Ectodermal cell (in vitro differentiated cells): ENCODE measurements around the gene SESTD1.

Experiments
- H3K27ac ChIP-seq: 2 replicates; pipeline ENCODE4 v1.7.0; 2013; ENCODE audit warnings: mild to moderate bottlenecking, low read depth, low read length; ENCODE audit not compliant: insufficient read depth, poor library complexity, severe bottlenecking
- H3K27me3 ChIP-seq: 2 replicates; pipeline ENCODE4 v1.7.0; 2013; ENCODE audit warnings: mild to moderate bottlenecking, low read length; ENCODE audit not compliant: insufficient read depth, control insufficient read depth, poor library complexity, severe bottlenecking
- H3K36me3 ChIP-seq: one replicate; pipeline ENCODE4 v1.7.0; 2013; ENCODE audit warnings: low read length; ENCODE audit not compliant: control insufficient read depth, insufficient read depth
- H3K4me1 ChIP-seq: one replicate; pipeline ENCODE4 v1.7.0; 2013; ENCODE audit warnings: low read length; ENCODE audit not compliant: control insufficient read depth, insufficient read depth
- H3K4me3 ChIP-seq: 2 replicates; pipeline ENCODE4 v1.7.0; 2013; ENCODE audit warnings: low read depth, low read length, control low read depth; ENCODE audit not compliant: insufficient read depth
- H3K9me3 ChIP-seq: 2 replicates; pipeline ENCODE4 v1.7.0; 2013; ENCODE audit warnings: mild to moderate bottlenecking, low read length, moderate library complexity; ENCODE audit not compliant: control insufficient read depth
- WGBS, 2 experiments: methylation state at CpG; one replicate each; pipeline ENCODE4 v1.1.7; 2013; ENCODE audit warnings: missing lambda C conversion rate in 2 of 2; 5-methylcytosine and 5-hydroxymethylcytosine counted together

The SESTD1 gene

DNA sequence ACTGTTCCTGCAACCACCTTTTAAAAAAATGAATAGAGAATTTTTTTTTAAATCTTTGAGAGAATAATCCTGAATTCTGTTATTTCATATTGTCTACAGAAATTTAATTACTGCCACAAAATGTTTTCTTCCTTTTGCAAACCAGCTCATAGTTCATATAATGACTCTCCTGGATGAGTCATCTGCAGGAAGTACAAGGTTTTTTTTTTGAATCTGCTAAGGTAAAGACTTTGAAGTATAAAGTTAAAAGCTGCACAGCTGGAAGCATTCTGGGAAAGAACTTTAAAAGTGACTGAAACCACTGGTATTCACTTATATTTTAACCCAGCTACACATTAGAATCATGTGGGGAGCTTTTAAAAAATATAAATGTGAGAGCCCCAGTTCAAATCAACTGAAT, 25.4 kb downstream of the SESTD1 start:
- Histone ChIP-seq H3K9me3 (no peaks in the 10 kb centered on the region), H3K36me3 (no peaks in the 10 kb centered on the region), H3K27me3 (no peaks in the 10 kb centered on the region), H3K4me3 (no peak overlapping the region), H3K27ac (no peak overlapping the region), H3K4me1 (no peaks in the 10 kb centered on the region)

DNA sequence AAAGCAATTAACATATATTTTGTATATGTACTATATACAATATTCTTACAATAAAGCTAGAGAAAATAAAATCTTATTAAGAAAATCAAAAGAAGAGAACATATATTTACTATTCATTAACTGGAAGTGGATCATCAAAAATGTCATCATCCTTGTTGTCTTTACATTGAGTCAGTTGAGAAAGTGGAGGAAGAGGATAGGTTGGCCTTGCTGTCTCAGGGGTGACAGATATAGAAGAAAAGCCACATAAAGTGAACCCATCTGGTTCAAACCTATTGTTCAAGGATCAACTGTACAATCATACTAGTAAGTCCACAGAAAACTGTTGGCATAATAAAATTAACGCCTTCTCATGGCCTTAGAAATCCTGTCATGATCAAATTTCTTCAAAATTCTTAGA, 26.6 kb downstream of the SESTD1 start:
- no peaks in the 10 kb centered on the region for H3K4me1 ChIP-seq
- H3K27me3 ChIP-seq, result no peaks in the 10 kb centered on the region
- no peak overlapping the region for H3K27ac ChIP-seq
- H3K36me3 ChIP-seq, result no peaks in the 10 kb centered on the region
- no peaks in the 10 kb centered on the region for H3K9me3 ChIP-seq
- H3K4me3 ChIP-seq, result no peak overlapping the region
- WGBS, 2 experiments, result 100% methylated on average over 1 of the region's 1 CpG

DNA sequence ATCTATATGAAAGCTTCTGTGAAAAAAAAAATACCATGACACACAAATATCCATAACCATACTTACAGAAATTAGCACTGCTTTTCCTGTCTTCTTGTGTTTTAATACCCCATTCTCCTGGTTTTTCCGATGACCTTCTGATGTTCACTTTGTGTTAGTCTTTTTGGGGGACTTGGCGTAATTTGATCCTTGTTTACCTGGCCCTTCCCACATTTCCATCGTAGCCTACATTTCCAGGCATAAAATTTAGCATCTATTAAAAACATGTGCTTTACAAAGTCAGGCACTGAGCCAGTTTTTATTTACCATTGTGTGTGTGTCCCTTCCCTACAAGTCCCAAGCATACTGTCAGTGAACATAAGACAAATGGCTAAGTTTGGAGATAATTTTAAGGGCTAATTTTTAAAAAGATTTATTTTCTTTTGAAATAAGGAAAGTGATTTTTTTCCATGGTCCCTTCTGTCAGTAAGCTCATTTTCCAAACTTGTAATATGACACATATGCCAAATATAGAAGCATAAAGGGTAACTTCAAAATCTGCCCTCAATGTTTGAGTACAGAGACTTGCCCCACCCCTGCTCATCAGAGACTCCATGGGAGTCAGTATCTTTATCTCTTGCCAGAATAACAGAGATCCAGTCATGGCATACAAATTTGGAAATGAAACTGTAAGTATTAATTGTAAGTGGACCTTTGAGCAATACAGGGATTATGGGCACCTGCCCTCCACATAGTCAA, 27.3 kb downstream of the SESTD1 start:
- 82 to 88% methylated on average over 3 of the region's 3 CpGs for WGBS, 2 experiments
- Histone ChIP-seq H3K36me3 (no peaks in the 10 kb centered on the region), H3K9me3 (no peaks in the 10 kb centered on the region), H3K27ac (no peak overlapping the region), H3K4me3 (no peak overlapping the region), H3K4me1 (no peaks in the 10 kb centered on the region), H3K27me3 (no peaks in the 10 kb centered on the region)

DNA sequence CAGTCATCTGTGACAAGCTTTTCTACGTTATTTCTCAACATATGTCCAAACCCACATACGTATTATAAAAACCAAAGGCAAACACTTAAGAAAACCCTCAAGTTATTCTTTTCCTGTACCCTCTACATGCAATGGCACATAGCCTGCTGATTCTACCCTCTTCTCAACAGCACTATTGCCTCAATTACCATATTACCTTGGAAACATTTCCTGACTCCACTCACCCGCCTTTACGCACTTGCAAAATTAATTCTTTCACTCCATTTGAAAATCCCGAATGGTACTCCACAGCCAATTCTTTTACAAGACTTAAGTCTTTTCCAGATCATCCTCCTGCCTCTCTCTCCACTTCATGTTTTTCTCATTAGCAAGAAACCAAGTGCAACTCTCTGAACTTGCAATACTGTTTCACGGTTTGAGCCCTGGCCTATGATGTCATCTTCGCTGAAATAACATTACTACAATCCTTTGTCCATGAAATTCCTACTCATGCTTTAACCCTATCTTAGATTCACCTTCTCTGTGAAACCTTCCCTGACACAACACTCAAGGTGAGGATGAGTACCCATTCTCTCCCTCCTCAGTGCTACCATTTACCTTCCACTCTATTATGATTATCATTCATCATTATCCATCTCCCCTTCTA, 29.0 kb downstream of the SESTD1 start:
- WGBS, 2 experiments, result 90 to 93% methylated on average over 7 of the region's 7 CpGs
- Histone ChIP-seq H3K4me3 (no peak overlapping the region), H3K4me1 (no peaks in the 10 kb centered on the region), H3K27ac (no peak overlapping the region), H3K9me3 (no peaks in the 10 kb centered on the region), H3K27me3 (no peaks in the 10 kb centered on the region), H3K36me3 (no peaks in the 10 kb centered on the region)

DNA sequence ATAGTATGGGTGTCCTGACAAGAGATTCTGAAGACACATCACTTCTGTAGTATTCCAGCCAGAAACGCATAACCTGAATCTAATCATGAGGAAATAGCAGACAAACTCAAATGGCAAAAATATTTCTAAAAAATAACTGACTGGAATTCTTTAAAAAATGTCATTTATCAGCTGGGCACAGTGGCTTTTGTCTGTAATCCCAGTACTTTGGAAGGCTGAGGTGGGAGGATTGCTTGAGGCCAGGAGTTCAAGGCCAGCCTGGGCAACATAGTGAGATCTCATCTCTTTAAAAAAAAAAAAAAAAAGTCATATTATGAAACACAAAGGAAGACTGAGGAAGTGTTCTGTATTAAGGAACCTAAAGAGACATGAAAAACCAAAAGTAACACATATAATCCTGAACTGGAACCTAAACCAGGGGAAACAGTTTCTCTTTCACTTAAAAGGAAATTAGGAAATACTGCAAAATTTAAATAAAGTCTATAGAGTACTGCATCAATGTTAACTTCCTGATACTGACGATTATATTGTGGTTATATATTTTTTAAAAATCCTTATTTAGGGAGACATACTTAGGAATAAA, 29.9 kb downstream of the SESTD1 start:
- no peaks in the 10 kb centered on the region for H3K4me1 ChIP-seq
- WGBS, 2 experiments, result 90 to 100% methylated on average over 1 of the region's 2 CpGs
- H3K9me3 ChIP-seq, result no peaks in the 10 kb centered on the region
- no peak overlapping the region for H3K4me3 ChIP-seq
- H3K36me3 ChIP-seq, result no peaks in the 10 kb centered on the region
- H3K27ac ChIP-seq, result no peak overlapping the region
- no peaks in the 10 kb centered on the region for H3K27me3 ChIP-seq

DNA sequence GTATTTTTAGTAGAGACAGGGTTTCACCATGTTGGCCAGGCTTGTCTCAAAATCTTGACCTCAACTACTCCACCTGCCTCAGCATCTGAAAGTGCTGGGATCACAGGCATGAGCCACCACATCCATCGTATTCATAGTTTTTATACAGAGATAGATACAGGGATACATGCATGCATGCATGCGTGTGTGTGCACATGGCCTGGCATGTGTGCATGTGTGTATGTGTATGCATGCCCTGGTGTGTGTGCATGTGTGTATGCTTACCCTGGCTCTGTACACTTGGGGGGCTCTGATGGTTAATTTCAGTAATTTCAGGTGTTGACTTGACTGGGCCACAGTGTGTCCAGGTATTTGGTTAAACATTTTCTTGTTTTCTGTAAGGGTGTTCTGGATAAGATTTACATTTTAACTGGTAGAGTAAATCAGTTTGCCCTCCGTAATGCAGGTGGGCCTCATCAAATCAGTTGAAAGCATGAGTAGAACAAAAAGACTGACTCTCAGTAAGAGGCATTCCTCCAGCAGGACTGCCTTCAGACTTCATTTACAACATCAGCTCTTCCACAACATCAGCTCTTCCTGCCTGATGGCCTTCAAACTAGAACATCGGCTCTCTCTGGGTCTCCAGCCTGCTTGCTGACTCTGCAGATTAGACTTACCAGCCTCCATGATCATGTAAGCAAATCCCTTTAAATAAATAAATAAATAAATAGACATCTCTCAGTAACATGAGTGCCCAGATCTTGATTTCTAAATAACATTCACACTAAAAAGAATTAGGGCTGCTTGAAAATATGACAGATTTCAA, 30.8 kb downstream of the SESTD1 start:
- no peaks in the 10 kb centered on the region for H3K9me3 ChIP-seq
- no peak overlapping the region for H3K27ac ChIP-seq
- no peaks in the 10 kb centered on the region for H3K36me3 ChIP-seq
- H3K4me1 ChIP-seq, result no peaks in the 10 kb centered on the region
- no peaks in the 10 kb centered on the region for H3K27me3 ChIP-seq
- H3K4me3 ChIP-seq, result no peak overlapping the region
- 87 to 97% methylated on average over 4 of the region's 4 CpGs for WGBS, 2 experiments

DNA sequence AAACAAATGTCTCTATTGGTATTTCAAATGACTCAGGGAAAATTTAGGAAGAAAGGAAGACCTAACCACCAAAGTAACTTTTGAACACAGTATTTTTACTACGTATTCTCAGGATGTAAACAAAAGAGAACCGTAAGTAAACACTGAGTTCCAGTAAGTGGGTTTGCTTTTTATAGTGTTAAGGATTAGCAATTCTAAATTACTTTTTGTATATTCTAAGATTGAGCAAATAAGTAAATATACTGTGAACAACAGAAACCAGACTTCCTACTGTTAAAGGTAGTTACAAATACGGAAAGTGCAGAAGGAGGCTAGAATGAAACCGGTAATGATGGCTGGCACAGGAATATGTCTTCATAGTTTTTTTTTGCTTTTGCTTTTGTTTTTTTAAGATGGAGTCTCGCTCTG, 31.5 kb downstream of the SESTD1 start:
- Histone ChIP-seq H3K36me3 (no peaks in the 10 kb centered on the region), H3K27me3 (no peaks in the 10 kb centered on the region), H3K9me3 (no peaks in the 10 kb centered on the region), H3K27ac (no peak overlapping the region), H3K4me1 (no peaks in the 10 kb centered on the region), H3K4me3 (no peak overlapping the region)
- 94 to 95% methylated on average over 5 of the region's 5 CpGs for WGBS, 2 experiments

DNA sequence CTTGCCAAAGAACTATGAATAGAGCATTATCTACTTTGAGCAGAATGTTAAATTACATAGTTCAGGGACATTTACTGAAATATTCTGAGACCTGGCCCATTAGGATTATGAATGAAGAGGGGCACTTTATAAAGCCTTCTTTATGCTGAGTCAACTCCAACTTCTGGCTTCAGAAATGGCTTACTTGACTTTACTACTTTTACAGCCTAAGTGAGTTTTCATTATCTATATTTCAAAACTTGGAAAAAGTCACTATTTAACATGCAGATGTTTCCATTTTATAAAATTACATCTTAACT, 37.7 kb downstream of the SESTD1 start:
- Histone ChIP-seq H3K9me3 (no peaks in the 10 kb centered on the region), H3K36me3 (no peaks in the 10 kb centered on the region), H3K4me3 (no peak overlapping the region), H3K27ac (no peak overlapping the region), H3K4me1 (peaks cover 9% of the 10 kb centered on the region), H3K27me3 (no peaks in the 10 kb centered on the region)

DNA sequence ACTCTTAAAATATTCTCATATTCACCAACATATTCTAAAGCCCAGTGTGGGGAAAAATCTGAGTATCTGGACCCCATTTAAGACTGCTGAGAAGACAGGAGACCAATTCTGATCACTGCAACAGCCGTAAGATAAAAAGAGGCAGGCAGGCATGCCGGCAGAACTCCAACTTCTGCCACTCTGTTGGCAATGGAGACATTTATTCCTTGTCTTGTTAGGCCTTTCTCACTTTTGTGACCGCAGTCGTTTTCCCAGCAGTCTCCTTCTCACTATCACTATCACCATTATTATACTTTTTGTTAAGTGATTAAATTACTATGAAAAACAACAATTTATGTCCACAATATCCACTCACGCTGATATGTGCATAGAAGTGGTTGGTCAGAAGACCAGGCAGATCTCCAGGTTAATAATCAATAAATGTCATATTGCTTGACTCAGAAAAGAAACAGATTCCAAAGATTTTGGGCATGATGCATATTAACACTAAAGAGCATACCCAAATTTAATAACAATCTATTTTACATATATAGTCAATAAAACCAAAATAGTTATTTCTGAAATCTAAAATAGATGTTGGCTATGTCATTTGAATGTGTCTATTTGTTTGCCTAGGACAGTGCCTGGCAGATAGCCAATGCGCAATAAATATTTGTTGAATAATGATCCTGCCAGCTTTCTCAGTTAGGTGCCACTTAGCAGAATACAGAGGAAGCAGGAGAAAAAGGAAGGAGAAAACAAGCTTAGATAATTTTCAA, 38.2 kb downstream of the SESTD1 start:
- WGBS, 2 experiments, result 88 to 92% methylated on average over 5 to 6 of the region's 6 CpGs

DNA sequence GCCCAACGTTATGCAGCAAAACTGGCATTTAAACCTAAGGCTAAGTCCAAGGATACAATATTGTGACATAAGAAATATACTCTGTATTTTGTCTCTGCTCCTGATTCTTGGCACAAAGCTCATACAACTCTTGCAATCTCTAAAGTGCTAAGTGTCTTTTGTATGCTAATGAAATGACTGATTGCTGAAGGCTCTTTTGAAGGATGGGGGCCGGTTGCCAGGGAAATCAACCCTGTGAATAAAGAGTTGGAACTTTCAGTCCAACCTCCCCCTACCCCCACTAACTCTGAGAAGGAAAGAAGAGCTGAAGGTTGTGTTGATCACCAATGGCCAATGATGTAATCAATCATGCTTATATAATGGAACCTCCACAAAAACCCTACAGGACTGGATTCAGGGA, 40.3 kb downstream of the SESTD1 start:
- H3K4me3 ChIP-seq, result no peak overlapping the region
- WGBS, 2 experiments, result 33 to 60% methylated on average over 1 of the region's 2 CpGs

More for the DNA sequence above, 38.2 kb downstream of the SESTD1 start:
- Histone ChIP-seq H3K9me3 (no peaks in the 10 kb centered on the region), H3K27me3 (no peaks in the 10 kb centered on the region), H3K4me1 (peaks cover 9% of the 10 kb centered on the region), H3K36me3 (no peaks in the 10 kb centered on the region), H3K4me3 (no peak overlapping the region), H3K27ac (no peak overlapping the region)

More for the DNA sequence above, 40.3 kb downstream of the SESTD1 start:
- Histone ChIP-seq H3K27ac (no peak overlapping the region), H3K4me1 (peaks cover 9% of the 10 kb centered on the region), H3K36me3 (no peaks in the 10 kb centered on the region), H3K9me3 (no peaks in the 10 kb centered on the region), H3K27me3 (no peaks in the 10 kb centered on the region)
